Measurements from ENCODE around the gene C18orf54. TPM values are rescaled to one million over a fixed set of nuclear protein-coding genes. Genes with fewer than 3 reads are reported as not detected.

Gene C18orf54
- total and polyA plus RNA-seq, 8 donors: 4.2 to 18.5 (median 13.7) TPM

GRCh38 chr18:54393648-54394294, 36.1 kb downstream of the C18orf54 start:
- Histone ChIP-seq H3K4me3 (no peak overlapping the region), H3K9me3 (no peaks in the 10 kb centered on the region), H3K27ac (no peak overlapping the region), H3K36me3 (no peaks in the 10 kb centered on the region), H3K4me1 (peaks cover 0 to 4% of the 10 kb centered on the region in 2 donors), H3K27me3 (no peaks in the 10 kb centered on the region)
- DNase-seq (no peak), ATAC-seq (no peak)
- intact Hi-C loops (cut with DNase I): no loop called here
- no peak for TF ChIP-seq CTCF (IDR thresholded peaks at IDR 0.05)

- Histone ChIP-seq H3K36me3 (no peaks in the 10 kb centered on the region), H3K4me3 (no peak overlapping the region), H3K4me1 (no peaks in the 10 kb centered on the region), H3K27ac (no peak overlapping the region), H3K27me3 (no peaks in the 10 kb centered on the region), H3K9me3 (no peaks in the 10 kb centered on the region)
- no peak for DNase-seq
- intact Hi-C loops (cut with DNase I): no loop called here
- no peak for TF ChIP-seq CTCF (IDR thresholded peaks at IDR 0.05)
- ATAC-seq: no peak
These were observed 39.1 kb downstream of the C18orf54 start for GRCh38 chr18:54396760-54397159.

- H3K27me3 ChIP-seq: no peaks in the 10 kb centered on the region
- no peak for TF ChIP-seq CTCF (IDR thresholded peaks at IDR 0.05)
- H3K27ac ChIP-seq: no peak overlapping the region
- ATAC-seq: no peak
- no peak for DNase-seq
- no peaks in the 10 kb centered on the region for H3K36me3 ChIP-seq
- H3K9me3 ChIP-seq: no peaks in the 10 kb centered on the region
- H3K4me3 ChIP-seq: no peak overlapping the region
- intact Hi-C loops (cut with DNase I): no loop called here
- H3K4me1 ChIP-seq: no peaks in the 10 kb centered on the region
These were observed 47.6 kb downstream of the C18orf54 start for GRCh38 chr18:54405290-54405689.

- DNase-seq (no peak), ATAC-seq (no peak)
- H3K27ac ChIP-seq: no peak overlapping the region
- H3K36me3 ChIP-seq: no peaks in the 10 kb centered on the region
- TF ChIP-seq CTCF (IDR thresholded peaks at IDR 0.05): no peak
- H3K9me3 ChIP-seq: no peaks in the 10 kb centered on the region
- H3K4me1 ChIP-seq: no peaks in the 10 kb centered on the region
- H3K27me3 ChIP-seq: no peaks in the 10 kb centered on the region
- intact Hi-C loops (cut with DNase I): no loop called here
- H3K4me3 ChIP-seq: no peak overlapping the region
These were observed 54.1 kb downstream of the C18orf54 start for GRCh38 chr18:54411781-54412180.

- no peak for TF ChIP-seq CTCF (IDR thresholded peaks at IDR 0.05)
- no peak for DNase-seq
- ATAC-seq: no peak
- intact Hi-C loops (cut with DNase I): no loop called here
- Histone ChIP-seq H3K36me3 (no peaks in the 10 kb centered on the region), H3K27me3 (no peaks in the 10 kb centered on the region), H3K27ac (no peak overlapping the region), H3K4me3 (no peak overlapping the region), H3K9me3 (no peaks in the 10 kb centered on the region), H3K4me1 (no peaks in the 10 kb centered on the region)
These were observed 57.4 kb downstream of the C18orf54 start for GRCh38 chr18:54415086-54415485.
